Liver (tissue), 3 donors: ENCODE data around the gene LRRC8A.
A peak's percentile ranks its signal among the peaks of the same experiment; 100 is the strongest.

Experiments used
- ATF3 ChIP-seq: IDR thresholded peaks from 2 replicates; pipeline ENCODE4 v1.6.1; 2016; ENCODE audit warnings: antibody characterized with exemption
- CTCF ChIP-seq: fragments of 150-350 bp; IDR thresholded peaks from 2 replicates; pipeline ENCODE4 v1.5.1; 2017; ENCODE audit warnings: improper control_type of control experiment, low read depth, low read length; ENCODE audit not compliant: missing input control
- EGR1 ChIP-seq, 2 donors: IDR thresholded peaks; 2 replicates each; pipeline ENCODE4 v1.6.1; 2016 to 2018; ENCODE audit warnings: antibody characterized with exemption in 2 of 2, low read depth in 2 of 2
- HNF4G ChIP-seq: IDR thresholded peaks from 2 replicates; pipeline ENCODE4 v1.6.1; 2016; ENCODE audit warnings: antibody characterized with exemption
- JUND ChIP-seq, 2 donors: IDR thresholded peaks; 2 replicates each; pipeline ENCODE4 v1.6.1; 2016; ENCODE audit warnings: antibody characterized with exemption in 2 of 2
- MAX ChIP-seq: IDR thresholded peaks from 2 replicates; pipeline ENCODE4 v1.6.1; 2016; ENCODE audit warnings: antibody characterized with exemption
- RAD21 ChIP-seq, 2 donors: IDR thresholded peaks; 2 replicates each; pipeline ENCODE4 v1.6.1; 2016; ENCODE audit warnings: antibody characterized with exemption in 2 of 2, mild to moderate bottlenecking in 2 of 2
- REST ChIP-seq: IDR thresholded peaks from 2 replicates; pipeline ENCODE4 v1.6.1; 2016; ENCODE audit warnings: antibody characterized with exemption, mild to moderate bottlenecking
- RXRA ChIP-seq, 2 donors: IDR thresholded peaks; 2 replicates each; pipeline ENCODE4 v1.6.1; 2017 to 2018; ENCODE audit warnings: antibody characterized with exemption in 2 of 2, mild to moderate bottlenecking in 1 of 2
- SP1 ChIP-seq: IDR thresholded peaks from 2 replicates; pipeline ENCODE4 v1.6.1; 2018; ENCODE audit warnings: antibody characterized with exemption, mild to moderate bottlenecking
- TAF1 ChIP-seq: conservative IDR thresholded peaks from 2 replicates; pipeline ENCODE4 v1.6.1; 2016; ENCODE audit warnings: antibody characterized with exemption, mild to moderate bottlenecking
- YY1 ChIP-seq: IDR thresholded peaks from 2 replicates; pipeline ENCODE4 v1.6.1; 2016; ENCODE audit warnings: antibody characterized with exemption, mild to moderate bottlenecking
- donor health status: healthy.
- donor health status: healthy.

GRCh38 chr9:128882677-128883603 is 1.0 kb downstream of the LRRC8A start:
- TF ChIP-seq YY1 = no peak
- TF ChIP-seq RXRA (IDR thresholded peaks at IDR 0.05) = peak; percentile 13 to 34
- no peak for TF ChIP-seq ATF3
- no peak for TF ChIP-seq REST
- TF ChIP-seq CTCF = no peak
- TF ChIP-seq RAD21 (IDR thresholded peaks at IDR 0.05) = peak in 1 of 2 donors; percentile 1
- no peak for TF ChIP-seq SP1
- no peak for TF ChIP-seq MAX
- TF ChIP-seq EGR1 (IDR thresholded peaks at IDR 0.05; ENCODE audit: low read depth in 2 of 2) = no peak
- TF ChIP-seq TAF1 = no peak
- no peak for TF ChIP-seq JUND (IDR thresholded peaks at IDR 0.05)
- TF ChIP-seq HNF4G = no peak
